ENCODE data around the gene TXLNG. TPM values are rescaled to one million over a fixed set of nuclear protein-coding genes. Genes with fewer than 3 reads are reported as not detected.

The TXLNG gene
- total RNA-seq, 2 donors from 2014 or later, result 11.1 to 19.9 TPM

- H3K4me1 ChIP-seq (ENCODE audit: control insufficient read depth in 1 of 2, low read depth in 2 of 2), result no peaks in the 10 kb centered on the region
- no peaks in the 10 kb centered on the region for H3K36me3 ChIP-seq
- no peak overlapping the region for H3K4me3 ChIP-seq
- H3K27me3 ChIP-seq (replicated peaks; ENCODE audit: insufficient read depth), result no peaks in the 10 kb centered on the region
- TF ChIP-seq CTCF (IDR thresholded peaks at IDR 0.05), result no peak
- DNase-seq (ENCODE audit: low spot score) (no peak), ATAC-seq (ENCODE audit: insufficient number of reproducible peaks, low FRiP score, low read depth) (no peak)
- H3K9me3 ChIP-seq, result no peaks in the 10 kb centered on the region
- H3K27ac ChIP-seq, result no peak overlapping the region
Measured at GRCh38 chrX:16797841-16798240, 11.6 kb downstream of the TXLNG start.

DNA sequence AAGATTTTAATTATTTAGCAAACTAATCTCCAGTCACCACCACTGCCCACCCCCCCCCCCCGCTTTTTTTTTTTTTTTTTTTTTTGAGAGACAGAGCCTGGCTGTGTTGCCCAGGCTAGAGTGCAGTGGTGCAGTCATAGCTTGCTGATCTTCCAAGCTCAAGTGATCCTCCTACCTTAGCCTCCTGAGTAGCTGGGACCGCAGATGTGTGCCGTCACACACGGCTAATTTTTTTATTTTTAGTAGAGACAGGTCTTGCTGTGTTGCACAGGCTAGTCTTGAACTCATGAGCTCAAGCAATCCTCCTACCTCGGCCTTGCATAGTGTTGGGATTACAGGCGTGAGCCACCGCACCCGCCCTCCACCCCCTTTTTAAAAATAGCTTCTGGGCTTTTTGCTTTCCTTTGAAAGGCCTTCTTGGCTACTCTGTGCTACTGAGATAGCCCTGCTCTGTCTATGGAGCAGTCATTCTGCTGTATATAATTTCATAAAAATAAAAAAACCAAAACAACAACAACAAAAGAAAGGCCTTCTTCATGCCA is 18.7 kb downstream of the TXLNG start:
- TF ChIP-seq CTCF (IDR thresholded peaks at IDR 0.05), result no peak
- no peaks in the 10 kb centered on the region for H3K9me3 ChIP-seq
- no peak overlapping the region for H3K4me3 ChIP-seq
- no peaks in the 10 kb centered on the region for H3K36me3 ChIP-seq
- H3K27me3 ChIP-seq (replicated peaks; ENCODE audit: insufficient read depth), result no peaks in the 10 kb centered on the region
- no peaks in the 10 kb centered on the region for H3K4me1 ChIP-seq (ENCODE audit: control insufficient read depth in 1 of 2, low read depth in 2 of 2)
- no peak for DNase-seq (ENCODE audit: low spot score)
- no peak overlapping the region for H3K27ac ChIP-seq
- no peak for ATAC-seq (ENCODE audit: insufficient number of reproducible peaks, low FRiP score, low read depth)

- Histone ChIP-seq H3K36me3 (no peaks in the 10 kb centered on the region), H3K4me1 (ENCODE audit: control insufficient read depth in 1 of 2, low read depth in 2 of 2) (no peaks in the 10 kb centered on the region), H3K9me3 (no peaks in the 10 kb centered on the region), H3K27me3 (replicated peaks; ENCODE audit: insufficient read depth) (no peaks in the 10 kb centered on the region), H3K4me3 (peak overlapping the region; percentile 62), H3K27ac (no peak overlapping the region)
- TF ChIP-seq CTCF (IDR thresholded peaks at IDR 0.05), result no peak
- DNase-seq (ENCODE audit: low spot score) (no peak), ATAC-seq (ENCODE audit: insufficient number of reproducible peaks, low FRiP score, low read depth) (no peak)
Measured at GRCh38 chrX:16807548-16807947, 21.3 kb downstream of the TXLNG start.

DNA sequence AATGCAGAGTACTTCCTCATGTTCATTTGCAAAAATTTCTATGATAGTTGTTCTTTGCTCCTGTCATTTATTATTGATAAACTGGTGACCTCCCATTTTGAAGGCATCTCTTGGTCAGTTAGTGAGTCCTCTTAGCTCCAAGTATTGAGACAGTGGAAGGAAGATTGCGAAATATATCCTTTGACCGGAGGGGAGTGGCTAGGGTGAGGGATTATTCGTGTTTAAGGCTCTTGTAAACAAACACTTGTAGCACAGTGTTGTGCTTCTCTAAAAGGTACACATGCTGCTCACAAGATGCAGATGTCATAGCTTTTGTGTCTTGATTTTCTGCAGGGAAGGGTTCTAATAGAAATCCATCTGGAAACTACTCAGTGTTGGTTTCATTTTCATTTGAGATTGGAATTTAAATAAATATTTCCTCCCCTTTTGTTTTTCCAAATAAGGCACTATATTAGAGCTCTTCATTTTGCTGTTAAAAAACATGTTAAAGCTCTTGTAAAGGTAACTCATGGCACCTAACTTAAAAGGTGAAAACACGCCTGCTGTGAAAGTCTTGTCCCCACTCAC is 21.8 kb downstream of the TXLNG start:
- Histone ChIP-seq H3K36me3 (no peaks in the 10 kb centered on the region), H3K27ac (no peak overlapping the region), H3K4me1 (ENCODE audit: control insufficient read depth in 1 of 2, low read depth in 2 of 2) (no peaks in the 10 kb centered on the region), H3K9me3 (no peaks in the 10 kb centered on the region), H3K27me3 (replicated peaks; ENCODE audit: insufficient read depth) (no peaks in the 10 kb centered on the region), H3K4me3 (peak overlapping the region; percentile 62)
- DNase-seq (ENCODE audit: low spot score) (no peak), ATAC-seq (ENCODE audit: insufficient number of reproducible peaks, low FRiP score, low read depth) (no peak)
- no peak for TF ChIP-seq CTCF (IDR thresholded peaks at IDR 0.05)

GRCh38 chrX:16814597-16814996 is 28.3 kb downstream of the TXLNG start:
- H3K4me1 ChIP-seq (ENCODE audit: control insufficient read depth in 1 of 2, low read depth in 2 of 2), result no peaks in the 10 kb centered on the region
- no peak overlapping the region for H3K27ac ChIP-seq
- no peaks in the 10 kb centered on the region for H3K9me3 ChIP-seq
- DNase-seq (ENCODE audit: low spot score), result no peak
- H3K36me3 ChIP-seq, result no peaks in the 10 kb centered on the region
- ATAC-seq (ENCODE audit: insufficient number of reproducible peaks, low FRiP score, low read depth), result no peak
- H3K4me3 ChIP-seq, result no peak overlapping the region
- no peak for TF ChIP-seq CTCF (IDR thresholded peaks at IDR 0.05)
- no peaks in the 10 kb centered on the region for H3K27me3 ChIP-seq (replicated peaks; ENCODE audit: insufficient read depth)

All from thoracic aorta (tissue), 2 donors.